SU-DHL-6 (cell line): ENCODE results near the gene RBFOX1.

Experiments used
- CTCF ChIP-seq: fragments of 200-600 bp; sonication (generic); IDR thresholded peaks from one replicate; pipeline ENCODE4 v1.5.1; 2017; ENCODE audit warnings: antibody characterized with exemption, mild to moderate bottlenecking, low read length, moderate library complexity; ENCODE audit not compliant: insufficient read depth, poor library complexity, severe bottlenecking
- EZH2phosphoT487 ChIP-seq: fragments of 200-600 bp; sonication (generic), shearing (Covaris generic); conservative IDR thresholded peaks from 2 replicates; pipeline ENCODE4 v1.6.1; 2018; ENCODE audit warnings: mild to moderate bottlenecking, antibody characterized with exemption, low read length, moderate library complexity, mixed read lengths

GRCh38 chr16:7426161-7426560 is 93.5 kb downstream of the RBFOX1 start:
- no peak for TF ChIP-seq CTCF
- no peak for TF ChIP-seq EZH2phosphoT487
